Erythroblast (primary cell): ENCODE measurements around the gene JAM2.
A peak's percentile ranks its signal among the peaks of the same experiment; 100 is the strongest.

Experiments
- GATA1 ChIP-seq: IDR thresholded peaks from 2 replicates; pipeline ENCODE4 v1.6.1; 2011; ENCODE audit warnings: low read depth, mild to moderate bottlenecking, control low read depth, low read length, moderate library complexity
- POLR2A ChIP-seq: IDR thresholded peaks from 2 replicates; pipeline ENCODE4 v1.6.1; 2011; ENCODE audit warnings: mild to moderate bottlenecking, low read length

- peak; percentile 88 for TF ChIP-seq POLR2A
- no peak for TF ChIP-seq GATA1
Observed at GRCh38 chr21:25734654-25734903, 95.5 kb downstream of the JAM2 start.
